ENCODE results near the gene UBE3D.
"Not testable (repeated sequence)": the region's sequence is repeated elsewhere in the genome, so short reads cannot be mapped to it uniquely, and the experiment has no call there.

The UBE3D gene

DNA sequence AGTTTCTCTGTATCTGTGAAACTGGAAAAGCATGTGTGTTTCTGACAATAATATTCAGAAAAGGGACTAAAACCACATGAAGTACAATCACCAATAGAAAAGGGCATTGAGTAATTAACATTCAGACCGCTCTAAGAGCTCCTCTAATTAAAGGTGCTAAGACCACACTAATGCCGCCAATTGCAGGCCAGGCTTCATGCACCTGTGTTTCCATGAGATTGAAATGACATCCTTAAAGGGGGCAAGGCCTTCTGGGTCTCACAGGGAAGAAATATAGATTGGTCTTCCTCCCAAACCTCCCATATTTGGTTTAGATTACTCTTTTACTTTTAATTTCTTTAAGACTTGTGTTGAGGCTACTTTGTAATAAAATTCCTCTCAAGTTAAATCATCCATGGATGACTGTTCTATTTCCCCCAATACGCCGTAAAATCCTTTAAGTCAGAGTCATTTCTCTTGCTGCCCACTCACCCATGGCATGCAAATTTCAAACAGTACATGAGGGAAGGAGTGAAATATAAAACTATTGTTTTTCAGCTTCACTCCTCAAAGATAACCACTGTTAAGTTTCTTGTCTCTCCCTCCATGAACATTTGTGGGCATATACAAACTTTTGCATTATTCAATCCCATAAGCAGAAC lies 110.6 kb downstream of the UBE3D start:
- DNase-seq (ENCODE audit: low read depth) = no peak
- TF ChIP-seq, protein P1, sequence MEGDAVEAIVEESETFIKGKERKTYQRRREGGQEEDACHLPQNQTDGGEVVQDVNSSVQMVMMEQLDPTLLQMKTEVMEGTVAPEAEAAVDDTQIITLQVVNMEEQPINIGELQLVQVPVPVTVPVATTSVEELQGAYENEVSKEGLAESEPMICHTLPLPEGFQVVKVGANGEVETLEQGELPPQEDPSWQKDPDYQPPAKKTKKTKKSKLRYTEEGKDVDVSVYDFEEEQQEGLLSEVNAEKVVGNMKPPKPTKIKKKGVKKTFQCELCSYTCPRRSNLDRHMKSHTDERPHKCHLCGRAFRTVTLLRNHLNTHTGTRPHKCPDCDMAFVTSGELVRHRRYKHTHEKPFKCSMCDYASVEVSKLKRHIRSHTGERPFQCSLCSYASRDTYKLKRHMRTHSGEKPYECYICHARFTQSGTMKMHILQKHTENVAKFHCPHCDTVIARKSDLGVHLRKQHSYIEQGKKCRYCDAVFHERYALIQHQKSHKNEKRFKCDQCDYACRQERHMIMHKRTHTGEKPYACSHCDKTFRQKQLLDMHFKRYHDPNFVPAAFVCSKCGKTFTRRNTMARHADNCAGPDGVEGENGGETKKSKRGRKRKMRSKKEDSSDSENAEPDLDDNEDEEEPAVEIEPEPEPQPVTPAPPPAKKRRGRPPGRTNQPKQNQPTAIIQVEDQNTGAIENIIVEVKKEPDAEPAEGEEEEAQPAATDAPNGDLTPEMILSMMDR (conservative IDR thresholded peaks at IDR 0.05; ENCODE audit: low read depth, low read length) = no peak
- H3K4me3 ChIP-seq (ENCODE audit: low read length) = no peak overlapping the region

DNA sequence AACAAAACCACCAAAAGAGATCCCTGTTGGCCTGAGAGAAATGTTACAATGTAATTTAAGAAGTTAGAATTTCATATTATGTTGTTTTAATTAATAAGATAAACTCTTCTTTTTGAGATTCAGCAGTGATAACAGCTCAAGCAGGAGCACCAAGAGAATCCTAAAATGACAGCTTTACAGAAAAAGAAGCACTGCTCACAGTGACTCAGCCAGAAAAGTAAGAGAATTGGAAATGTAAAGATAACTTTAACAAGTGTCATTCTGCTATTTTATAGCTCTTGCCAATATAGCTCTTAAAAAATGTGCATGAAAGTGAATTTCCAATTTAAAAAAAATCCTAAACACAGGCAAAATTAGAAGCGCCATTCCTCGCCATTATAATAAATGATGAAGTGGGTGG lies 111.3 kb downstream of the UBE3D start:
- no peak overlapping the region for H3K4me3 ChIP-seq (ENCODE audit: low read length)
- no peak for DNase-seq (ENCODE audit: low read depth)
- TF ChIP-seq, protein P1 (conservative IDR thresholded peaks at IDR 0.05; ENCODE audit: low read depth, low read length) = no peak

DNA sequence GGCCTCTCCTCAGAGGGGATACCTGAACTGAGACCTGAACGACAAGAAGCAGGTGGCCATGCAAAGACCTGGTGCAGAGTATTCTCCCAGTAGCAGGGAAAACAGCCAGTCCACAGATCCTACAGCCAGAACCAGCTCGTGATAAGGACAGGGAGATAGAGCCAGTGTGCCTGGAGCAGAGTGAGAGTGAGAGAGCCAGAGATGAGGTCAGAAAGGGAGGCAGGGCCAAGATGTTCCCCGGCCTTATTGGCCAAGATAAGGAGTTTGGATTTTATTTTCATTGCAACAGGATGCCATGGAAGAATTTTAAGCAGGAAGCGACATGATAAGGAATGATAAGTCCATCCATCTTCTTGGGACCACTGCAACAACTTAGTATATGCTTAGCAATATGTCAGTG lies 111.8 kb downstream of the UBE3D start:
- TF ChIP-seq, protein P1 (conservative IDR thresholded peaks at IDR 0.05; ENCODE audit: low read depth, low read length) = no peak
- DNase-seq (ENCODE audit: low read depth) = no peak
- H3K4me3 ChIP-seq (ENCODE audit: low read length) = no peak overlapping the region

DNA sequence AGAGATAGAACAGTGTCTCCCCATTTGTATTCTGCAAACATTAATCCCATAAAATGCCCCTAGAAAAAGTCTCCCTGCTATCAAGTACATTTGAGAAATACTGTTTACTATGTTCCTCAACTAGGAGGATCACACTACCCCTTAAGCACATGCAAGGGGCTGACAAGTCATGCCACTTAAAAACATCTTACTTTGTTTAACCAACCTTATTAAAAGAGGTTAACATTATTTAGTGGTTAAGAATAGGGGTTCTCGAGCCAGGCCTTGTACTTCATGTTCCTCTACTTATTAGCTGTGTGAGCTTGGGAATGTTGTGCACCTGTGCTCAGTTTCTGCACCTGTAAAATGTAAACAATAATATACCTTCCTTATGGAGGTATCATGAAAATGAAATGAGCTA lies 113.7 kb downstream of the UBE3D start:
- TF ChIP-seq, protein P1 (conservative IDR thresholded peaks at IDR 0.05; ENCODE audit: low read depth, low read length) = no peak
- DNase-seq (ENCODE audit: low read depth) = no peak
- no peak overlapping the region for H3K4me3 ChIP-seq (ENCODE audit: low read length)

DNA sequence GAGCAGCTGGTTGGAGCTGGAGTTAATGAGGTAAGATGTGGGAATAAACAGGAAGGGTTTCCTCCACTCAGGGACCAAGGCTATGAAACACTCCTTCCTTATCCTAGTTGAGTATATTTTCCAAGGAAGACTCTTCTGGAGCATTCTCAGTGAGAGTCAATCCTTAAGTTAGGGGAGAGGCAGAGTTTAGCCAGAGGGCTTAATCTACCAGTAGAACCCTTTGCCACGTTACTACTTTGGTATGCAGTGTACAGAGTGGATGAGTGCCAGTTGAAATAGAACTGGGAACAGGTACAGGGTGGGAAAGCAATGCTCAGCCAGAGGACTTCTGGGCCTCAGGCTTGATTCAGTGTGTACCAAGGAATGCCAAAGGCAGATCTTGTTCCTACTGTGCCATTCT lies 114.3 kb downstream of the UBE3D start:
- no peak overlapping the region for H3K4me3 ChIP-seq (ENCODE audit: low read length)
- TF ChIP-seq, protein P1 (conservative IDR thresholded peaks at IDR 0.05; ENCODE audit: low read depth, low read length) = no peak
- DNase-seq (ENCODE audit: low read depth) = no peak

DNA sequence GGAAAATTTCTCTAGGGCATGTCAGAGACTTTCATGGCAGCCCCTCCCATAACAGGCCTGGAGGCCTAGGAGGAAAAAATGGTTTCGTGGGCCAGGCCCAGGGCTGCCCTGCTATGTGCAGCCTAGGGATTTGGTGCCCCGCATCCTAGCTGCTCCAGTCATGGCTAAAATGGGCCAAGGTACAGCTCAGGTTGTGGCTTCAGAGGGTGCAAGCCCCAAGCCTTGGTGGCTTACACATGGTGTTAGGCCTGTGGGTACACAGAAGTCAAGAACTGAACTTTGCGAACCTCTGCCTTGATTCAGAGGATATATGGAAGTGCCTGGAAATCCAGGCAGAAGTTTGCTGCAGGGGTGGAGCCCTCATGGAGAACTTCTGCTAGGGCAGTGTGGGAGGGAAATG lies 134.7 kb downstream of the UBE3D start:
- DNase-seq (ENCODE audit: low read depth) = not testable (repeated sequence)

DNA sequence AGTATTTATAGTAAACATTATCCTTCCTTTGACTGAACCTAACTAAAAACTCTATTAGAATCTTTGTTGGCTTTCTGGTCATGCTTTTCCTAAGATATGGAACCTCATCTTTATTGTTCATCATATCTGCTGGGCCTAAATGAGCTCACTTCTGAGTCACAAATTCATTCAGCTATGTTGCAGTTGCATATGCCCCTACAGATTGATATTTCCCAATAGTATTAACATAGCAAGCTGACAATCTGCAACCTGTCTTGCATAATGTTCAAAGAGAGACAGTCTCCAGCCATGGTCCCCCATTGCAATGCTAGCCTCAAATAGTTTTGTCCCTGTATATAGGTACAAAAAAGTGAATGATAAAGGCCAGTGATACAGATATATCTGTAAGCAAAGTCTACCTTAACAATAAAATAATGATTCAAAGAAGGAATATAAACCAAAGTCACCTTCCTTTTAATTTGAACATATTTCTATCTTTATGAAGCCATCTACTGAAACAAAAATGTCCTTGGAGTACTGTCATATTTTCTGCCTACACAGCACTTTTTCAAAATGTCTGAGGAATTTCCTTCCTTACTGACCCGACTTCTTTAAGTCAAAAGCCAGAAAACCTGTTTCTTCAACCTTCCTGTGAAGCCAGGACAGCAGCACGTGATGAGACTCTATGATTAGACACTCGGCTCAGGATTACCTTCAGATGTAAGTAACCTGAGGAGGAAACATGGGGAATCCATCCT lies 140.7 kb downstream of the UBE3D start:
- TF ChIP-seq, protein P1 (conservative IDR thresholded peaks at IDR 0.05; ENCODE audit: low read depth, low read length) = no peak
- H3K4me3 ChIP-seq (ENCODE audit: low read length) = no peak overlapping the region
- no peak for DNase-seq (ENCODE audit: low read depth)

More for the DNA sequence above, 134.7 kb downstream of the UBE3D start:
- H3K4me3 ChIP-seq (ENCODE audit: low read length) = not testable (repeated sequence)

Measured in retinal pigment epithelial cell (primary cell).